ENCODE data around the gene GPRC5B. TPM values are rescaled to one million over a fixed set of nuclear protein-coding genes. Genes with fewer than 3 reads are reported as not detected.

GPRC5B gene
- total RNA-seq, 4 donors from 2014 or later: 1.9 to 17.3 (median 5.1) TPM

GRCh38 chr16:19831678-19832077 is 53.0 kb downstream of the GPRC5B start:
- H3K4me3 ChIP-seq: no peak overlapping the region
- WGBS, 2 donors (ENCODE audit: low coverage in 1 of 2): 74 to 82% methylated on average over 6 of the region's 6 CpGs
- peaks cover 0 to 5% (median 2%) of the 10 kb centered on the region in 4 donors for H3K4me1 ChIP-seq
- no peak overlapping the region for H3K27ac ChIP-seq
- H3K9me3 ChIP-seq: no peaks in the 10 kb centered on the region
- intact Hi-C loops (cut with DNase I; ENCODE audit: low total_unique reads) (no loop called here), in situ Hi-C loops (cut with MboI; ENCODE audit: low pct_ligation_motif_present in 1 of 4, low pct_unique_long_range_greater_than_20kb in 1 of 4, low sequenced_read_pairs in 3 of 4) (no loop called here)
- H3K27me3 ChIP-seq: no peaks in the 10 kb centered on the region
- no peak for DNase-seq
- no peaks in the 10 kb centered on the region for H3K36me3 ChIP-seq
- TF ChIP-seq CTCF (IDR thresholded peaks at IDR 0.05): no peak
- TF ChIP-seq EP300 (IDR thresholded peaks at IDR 0.05; ENCODE audit: low read depth): no peak
- no peak for TF ChIP-seq POLR2AphosphoS5 (IDR thresholded peaks at IDR 0.05)

GRCh38 chr16:19830902-19831560 is 53.6 kb downstream of the GPRC5B start:
- intact Hi-C loops (cut with DNase I; ENCODE audit: low total_unique reads) (no loop called here), in situ Hi-C loops (cut with MboI; ENCODE audit: low pct_ligation_motif_present in 1 of 4, low pct_unique_long_range_greater_than_20kb in 1 of 4, low sequenced_read_pairs in 3 of 4) (no loop called here)
- Histone ChIP-seq H3K36me3 (no peaks in the 10 kb centered on the region), H3K4me1 (peaks cover 0 to 5% (median 2%) of the 10 kb centered on the region in 4 donors), H3K9me3 (no peaks in the 10 kb centered on the region), H3K27me3 (no peaks in the 10 kb centered on the region), H3K4me3 (no peak overlapping the region), H3K27ac (no peak overlapping the region)
- no peak for DNase-seq
- no peak for TF ChIP-seq POLR2AphosphoS5 (IDR thresholded peaks at IDR 0.05)
- no peak for TF ChIP-seq CTCF (IDR thresholded peaks at IDR 0.05)
- TF ChIP-seq POLR2A (IDR thresholded peaks at IDR 0.05): no peak
- TF ChIP-seq EP300 (IDR thresholded peaks at IDR 0.05; ENCODE audit: low read depth): no peak
- WGBS, 2 donors (ENCODE audit: low coverage in 1 of 2): 65 to 85% methylated on average over 4 to 5 of the region's 5 CpGs

DNA sequence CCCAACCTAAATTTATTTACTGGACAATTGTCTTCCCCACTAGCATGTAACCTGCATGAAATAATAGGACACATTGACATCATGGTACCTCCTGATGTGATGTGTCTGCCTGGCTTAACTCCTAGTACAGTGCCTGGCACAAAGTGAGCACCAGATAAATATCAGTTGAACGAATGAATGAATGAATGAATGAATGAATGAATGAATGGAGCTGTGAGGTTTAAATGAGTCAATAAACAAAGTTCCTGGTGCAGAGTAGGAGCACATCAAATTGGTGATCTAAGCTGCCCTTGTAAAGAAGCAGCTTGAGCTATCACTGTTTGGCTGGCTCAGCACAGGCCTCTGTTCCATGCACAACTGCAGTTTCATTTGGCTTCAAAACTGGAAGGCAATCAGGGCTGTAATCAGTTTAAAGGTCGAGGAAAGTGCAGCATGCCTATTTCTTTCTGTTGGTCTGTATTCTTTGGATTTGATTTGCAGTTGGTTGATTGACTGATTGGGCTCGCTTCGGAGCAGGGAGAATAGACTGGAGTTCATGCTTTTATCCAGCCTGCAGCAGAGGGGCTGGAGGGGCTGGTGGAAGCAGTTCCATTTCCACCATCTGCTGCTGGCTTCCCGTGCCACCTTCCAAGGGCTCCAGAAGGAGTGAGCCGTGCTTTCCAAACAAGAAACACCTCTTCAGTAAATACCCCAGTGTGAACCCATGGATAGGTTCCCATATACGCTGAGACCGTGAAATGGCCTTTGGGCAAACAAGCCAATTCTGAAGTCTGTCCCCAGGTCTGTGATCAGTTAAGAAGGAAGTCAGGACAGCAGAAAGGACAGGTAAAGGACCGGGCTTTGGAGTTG is 54.6 kb downstream of the GPRC5B start:
- Histone ChIP-seq H3K4me3 (no peak overlapping the region), H3K36me3 (no peaks in the 10 kb centered on the region), H3K4me1 (peaks cover 0 to 5% (median 2%) of the 10 kb centered on the region in 4 donors), H3K27me3 (no peaks in the 10 kb centered on the region), H3K27ac (no peak overlapping the region), H3K9me3 (no peaks in the 10 kb centered on the region)
- TF ChIP-seq POLR2A (IDR thresholded peaks at IDR 0.05): no peak
- TF ChIP-seq POLR2AphosphoS5 (IDR thresholded peaks at IDR 0.05): no peak
- no peak for TF ChIP-seq EP300 (IDR thresholded peaks at IDR 0.05; ENCODE audit: low read depth)
- TF ChIP-seq CTCF (IDR thresholded peaks at IDR 0.05): no peak
- no peak for DNase-seq
- WGBS, 2 donors (ENCODE audit: low coverage in 1 of 2): 48 to 64% methylated on average over 4 to 9 of the region's 9 CpGs
- intact Hi-C loops (cut with DNase I; ENCODE audit: low total_unique reads): no loop called here
- in situ Hi-C loops (cut with MboI; ENCODE audit: low pct_ligation_motif_present in 1 of 4, low pct_unique_long_range_greater_than_20kb in 1 of 4, low sequenced_read_pairs in 3 of 4): no loop called here

DNA sequence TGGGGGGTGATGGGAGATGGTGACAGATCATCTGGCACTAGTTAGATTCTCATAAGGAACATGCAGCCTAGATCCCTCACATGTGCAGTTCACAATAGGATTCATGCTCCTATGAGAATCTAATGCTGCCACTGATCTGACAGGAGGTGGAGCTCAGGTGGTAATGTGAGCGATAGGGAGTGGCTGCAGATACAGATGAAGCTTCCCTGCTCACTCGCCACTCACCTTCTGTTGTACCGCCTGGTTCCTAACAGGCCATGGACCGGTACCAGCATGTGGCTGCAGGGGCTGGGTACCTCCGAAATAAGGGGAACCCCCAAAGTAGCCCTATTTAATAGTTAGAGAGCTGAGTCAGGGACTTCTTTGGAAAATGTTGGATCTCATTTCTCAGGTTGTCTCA is 60.4 kb downstream of the GPRC5B start:
- no peak overlapping the region for H3K4me3 ChIP-seq
- H3K27ac ChIP-seq: no peak overlapping the region
- intact Hi-C loops (cut with DNase I; ENCODE audit: low total_unique reads): no loop called here
- H3K27me3 ChIP-seq: no peaks in the 10 kb centered on the region
- TF ChIP-seq EP300 (IDR thresholded peaks at IDR 0.05; ENCODE audit: low read depth) (no peak), POLR2A (IDR thresholded peaks at IDR 0.05) (no peak), CTCF (IDR thresholded peaks at IDR 0.05) (no peak), POLR2AphosphoS5 (IDR thresholded peaks at IDR 0.05) (no peak)
- no peaks in the 10 kb centered on the region for H3K4me1 ChIP-seq
- WGBS, 2 donors (ENCODE audit: low coverage in 1 of 2): 94% methylated on average over 5 of the region's 5 CpGs; no CpG with 5 or more reads in 1 of the 2 donors
- no peak for DNase-seq
- no peaks in the 10 kb centered on the region for H3K9me3 ChIP-seq
- no peaks in the 10 kb centered on the region for H3K36me3 ChIP-seq
- in situ Hi-C loops (cut with MboI; ENCODE audit: low pct_ligation_motif_present in 1 of 4, low pct_unique_long_range_greater_than_20kb in 1 of 4, low sequenced_read_pairs in 3 of 4): no loop called here

Data from transverse colon (tissue), 4 donors.